Activated CD4-positive, CD25-positive, alpha-beta regulatory T cell treated with anti-CD3 and anti-CD28 coated beads, Interleukin-2, amount 50 U/mL, for 16 hours (primary cell): ENCODE measurements around the gene TNFAIP2.

Experiments
- DNase-seq: peaks from one replicate; pipeline ENCODE4 v3.0.0-alpha.2; 2020; ENCODE audit warnings: low read depth, low spot score

Gene TNFAIP2, protein sequence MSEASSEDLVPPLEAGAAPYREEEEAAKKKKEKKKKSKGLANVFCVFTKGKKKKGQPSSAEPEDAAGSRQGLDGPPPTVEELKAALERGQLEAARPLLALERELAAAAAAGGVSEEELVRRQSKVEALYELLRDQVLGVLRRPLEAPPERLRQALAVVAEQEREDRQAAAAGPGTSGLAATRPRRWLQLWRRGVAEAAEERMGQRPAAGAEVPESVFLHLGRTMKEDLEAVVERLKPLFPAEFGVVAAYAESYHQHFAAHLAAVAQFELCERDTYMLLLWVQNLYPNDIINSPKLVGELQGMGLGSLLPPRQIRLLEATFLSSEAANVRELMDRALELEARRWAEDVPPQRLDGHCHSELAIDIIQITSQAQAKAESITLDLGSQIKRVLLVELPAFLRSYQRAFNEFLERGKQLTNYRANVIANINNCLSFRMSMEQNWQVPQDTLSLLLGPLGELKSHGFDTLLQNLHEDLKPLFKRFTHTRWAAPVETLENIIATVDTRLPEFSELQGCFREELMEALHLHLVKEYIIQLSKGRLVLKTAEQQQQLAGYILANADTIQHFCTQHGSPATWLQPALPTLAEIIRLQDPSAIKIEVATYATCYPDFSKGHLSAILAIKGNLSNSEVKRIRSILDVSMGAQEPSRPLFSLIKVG

DNA sequence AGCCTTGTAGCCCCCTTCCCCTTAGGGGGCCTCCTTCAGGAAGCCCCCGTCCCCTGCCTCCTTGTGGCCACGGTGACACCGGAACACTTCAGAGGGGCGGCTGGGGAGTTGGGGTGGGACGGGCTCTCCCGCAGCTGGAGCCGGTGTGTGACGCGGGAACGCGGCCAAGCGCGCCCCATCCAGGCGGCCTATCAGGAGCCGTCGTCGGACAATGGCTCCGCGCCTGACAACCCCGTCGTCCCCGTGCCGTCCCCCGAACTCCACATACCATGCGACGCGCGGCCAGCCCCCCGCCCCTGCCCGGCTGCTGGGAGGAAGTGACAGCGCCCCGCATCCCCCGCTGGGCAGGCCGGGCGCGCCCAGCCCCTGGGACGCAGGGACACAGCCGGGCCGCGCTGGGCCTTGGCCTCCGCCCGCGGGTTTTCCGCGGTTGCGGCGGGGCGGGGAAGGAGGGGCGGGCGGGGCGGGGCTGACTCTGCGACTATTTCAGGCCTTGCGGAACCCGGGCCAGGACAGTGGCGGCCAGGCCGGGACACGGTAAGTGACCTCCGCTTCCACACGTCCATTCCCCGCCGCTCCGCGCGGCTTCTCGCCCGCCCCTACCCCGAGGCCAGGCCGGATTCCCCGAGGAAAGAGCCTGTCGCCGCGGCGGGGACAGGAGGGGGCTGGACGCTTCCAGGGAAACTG is at the start of gene TNFAIP2:
Gene TNFAIP2 (plus strand): TSS at position 515 of the 687 bp plus-strand sequence. CDS start 2,997 bp downstream, outside the sequence.
- DNase-seq: no peak

- DNase-seq: no peak
Observed at GRCh38 chr14:103073876-103074728, 49.2 kb upstream of the TNFAIP2 start.

DNA sequence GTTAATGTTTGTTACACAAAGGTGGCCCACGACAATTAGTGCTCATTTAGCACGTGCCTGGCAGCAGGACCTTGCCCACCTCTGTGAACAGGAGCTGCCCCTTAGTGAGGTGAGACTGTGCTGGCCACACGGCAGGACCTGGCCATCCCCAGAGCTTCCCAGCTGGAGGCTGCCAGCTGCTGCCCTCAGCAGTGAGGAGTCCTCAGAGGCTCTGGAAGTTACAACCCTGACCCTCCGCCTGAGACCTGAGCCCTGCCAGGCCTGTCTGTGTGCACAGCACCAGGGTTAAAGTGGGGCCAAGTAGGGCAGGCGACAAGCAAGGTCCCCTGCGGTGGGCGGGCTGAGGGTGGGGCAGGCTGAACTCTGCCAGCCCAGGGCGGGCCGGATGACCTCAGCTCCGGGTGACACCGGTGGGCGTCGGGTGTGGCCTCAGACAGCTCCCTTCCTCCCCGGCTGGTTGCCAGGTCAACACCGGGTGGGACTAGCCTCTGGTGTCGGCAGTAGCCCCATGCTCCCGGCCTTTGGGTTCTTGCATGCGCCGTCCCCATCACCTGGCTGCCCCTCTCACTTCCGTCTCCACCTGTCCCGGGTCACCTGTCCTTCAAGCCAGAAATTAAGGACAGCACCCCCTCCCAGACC is 48.4 kb upstream of the TNFAIP2 start:
- no peak for DNase-seq

- DNase-seq: peak; percentile 45
Observed at GRCh38 chr14:103078420-103078749, 44.9 kb upstream of the TNFAIP2 start.

DNA sequence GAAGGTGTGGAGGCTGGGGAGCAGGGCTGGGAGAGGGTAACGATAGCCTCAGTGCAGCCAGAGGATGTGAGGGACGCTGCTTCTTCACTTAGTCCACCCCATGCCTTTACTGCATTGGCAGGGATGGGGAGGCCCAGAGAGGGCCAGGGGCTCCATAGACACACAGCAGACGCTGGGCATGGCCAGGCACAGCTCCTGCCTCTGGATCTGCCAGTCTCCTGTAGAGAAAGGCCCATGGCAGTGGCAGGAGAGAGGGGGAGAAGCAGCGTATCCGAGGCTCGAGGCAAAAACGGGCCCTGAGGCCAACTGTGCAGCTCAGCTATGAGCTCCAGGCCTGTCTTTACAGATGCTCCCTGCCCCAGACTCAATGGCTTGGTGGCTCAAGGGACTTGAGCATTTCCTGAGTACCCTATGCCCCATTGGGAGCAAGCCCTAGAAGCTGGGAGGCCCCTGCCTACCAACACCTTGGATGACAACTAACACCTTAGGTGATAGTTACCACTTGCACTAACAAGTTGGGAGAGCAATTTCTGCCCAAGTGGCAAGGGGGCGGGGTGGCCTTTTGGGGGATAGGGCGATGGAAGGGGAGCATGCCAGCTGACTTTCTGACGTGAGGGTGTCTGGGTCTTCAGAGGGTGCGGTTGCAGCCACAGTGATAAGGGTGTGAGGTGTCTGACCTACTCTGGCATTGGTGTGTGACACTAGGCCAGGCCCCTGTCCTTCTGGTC is 44.2 kb upstream of the TNFAIP2 start:
- DNase-seq: no peak

GRCh38 chr14:103081951-103082350 is 41.3 kb upstream of the TNFAIP2 start:
- no peak for DNase-seq

DNA sequence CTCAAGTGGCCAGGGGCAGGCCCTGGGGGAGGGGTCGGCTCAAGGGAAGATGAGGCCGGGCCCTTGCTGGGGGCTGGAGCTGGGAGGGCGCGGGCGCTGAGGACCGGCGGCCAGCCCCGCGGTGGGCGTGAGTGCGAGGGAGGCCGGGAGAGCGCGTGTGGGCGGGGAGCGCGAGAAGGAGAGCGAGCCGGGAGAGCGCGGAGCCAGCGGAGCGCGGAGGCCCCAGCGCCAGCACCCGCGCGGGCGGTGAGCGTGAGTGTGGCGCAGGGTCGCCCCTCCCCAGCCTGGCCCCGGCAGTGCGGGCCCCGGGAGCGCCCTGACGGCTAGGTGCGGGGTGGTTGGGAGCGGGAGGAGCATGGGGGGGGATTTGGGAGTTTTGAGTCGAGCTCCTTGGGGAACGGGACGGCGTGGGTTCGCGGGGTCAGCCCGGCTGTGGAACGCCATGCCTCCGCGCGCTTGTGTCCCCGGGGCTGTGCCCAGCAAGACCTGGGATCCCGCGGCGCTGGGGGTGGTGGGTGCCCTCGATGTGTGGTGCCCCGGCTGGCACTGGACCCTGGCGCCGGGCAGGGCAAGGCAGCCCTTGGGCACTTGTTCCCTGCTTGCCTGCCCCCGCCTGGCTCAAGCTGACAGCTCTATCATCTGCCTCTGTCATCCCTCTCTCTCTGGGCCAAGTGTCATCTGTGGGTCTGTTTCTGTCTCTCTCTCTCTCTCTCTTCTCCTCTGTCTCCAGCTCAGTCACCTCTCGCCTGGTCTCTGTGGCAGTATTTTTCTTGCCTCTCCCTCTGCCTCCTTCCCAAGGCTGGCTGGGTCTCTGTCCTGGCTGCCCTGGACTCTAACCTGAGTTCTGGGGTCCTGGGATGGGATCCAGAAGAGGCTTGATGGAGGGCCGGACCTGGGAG is 39.0 kb upstream of the TNFAIP2 start, which contains the start of gene LBHD2:
Gene LBHD2 (plus strand): TSS at position 190 of the 899 bp plus-strand sequence. CDS start 1,803 bp downstream, outside the sequence.
- no peak for DNase-seq

DNA sequence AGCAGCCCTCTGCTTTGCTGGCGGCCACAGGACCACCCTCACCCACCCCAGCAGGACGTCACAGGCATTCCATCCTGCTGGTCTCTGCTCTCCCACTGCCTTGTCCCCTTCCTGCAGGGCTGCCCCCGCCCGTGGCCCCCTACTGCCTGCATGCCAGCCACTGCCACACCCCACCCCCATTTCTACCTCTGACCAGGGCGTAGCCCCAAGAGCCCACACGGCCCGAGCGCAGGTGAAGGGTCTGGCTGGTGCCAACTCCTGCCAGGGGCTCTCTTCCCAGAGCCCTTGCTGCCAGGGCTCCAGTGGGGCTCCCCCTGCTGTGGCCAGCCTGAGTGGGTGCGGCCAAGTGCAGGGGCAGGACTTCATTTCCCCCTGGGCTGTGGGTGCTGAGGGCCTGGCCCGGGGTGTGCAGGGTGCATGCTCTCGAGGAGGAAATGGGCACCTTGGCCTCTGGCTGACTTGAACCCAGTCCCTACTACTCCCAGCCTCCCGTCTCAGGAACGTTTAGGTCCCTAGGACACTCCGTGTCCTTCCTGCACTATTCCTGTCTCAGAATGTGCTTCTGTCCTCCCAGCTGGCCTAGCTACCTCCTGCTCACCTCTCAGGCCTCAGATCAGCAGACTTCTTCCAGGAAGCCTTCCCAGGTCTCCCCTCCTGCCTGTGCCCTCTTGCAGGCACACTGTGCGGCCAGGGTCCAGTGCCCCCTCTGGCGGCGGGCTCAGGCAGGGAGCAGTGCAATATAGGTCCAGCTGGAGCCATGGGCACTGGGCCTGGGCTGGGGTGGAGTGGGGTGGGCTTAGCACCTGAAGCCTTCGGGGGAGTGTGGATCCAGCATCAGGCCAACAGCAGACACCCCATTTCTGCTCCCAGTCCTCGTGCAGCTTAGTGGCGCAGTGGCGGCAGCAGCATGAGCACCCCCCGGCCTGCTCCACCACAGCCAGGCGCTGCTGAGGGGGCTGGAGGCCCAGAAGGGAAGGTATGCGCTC is 37.9 kb upstream of the TNFAIP2 start:
- DNase-seq: no peak

DNA sequence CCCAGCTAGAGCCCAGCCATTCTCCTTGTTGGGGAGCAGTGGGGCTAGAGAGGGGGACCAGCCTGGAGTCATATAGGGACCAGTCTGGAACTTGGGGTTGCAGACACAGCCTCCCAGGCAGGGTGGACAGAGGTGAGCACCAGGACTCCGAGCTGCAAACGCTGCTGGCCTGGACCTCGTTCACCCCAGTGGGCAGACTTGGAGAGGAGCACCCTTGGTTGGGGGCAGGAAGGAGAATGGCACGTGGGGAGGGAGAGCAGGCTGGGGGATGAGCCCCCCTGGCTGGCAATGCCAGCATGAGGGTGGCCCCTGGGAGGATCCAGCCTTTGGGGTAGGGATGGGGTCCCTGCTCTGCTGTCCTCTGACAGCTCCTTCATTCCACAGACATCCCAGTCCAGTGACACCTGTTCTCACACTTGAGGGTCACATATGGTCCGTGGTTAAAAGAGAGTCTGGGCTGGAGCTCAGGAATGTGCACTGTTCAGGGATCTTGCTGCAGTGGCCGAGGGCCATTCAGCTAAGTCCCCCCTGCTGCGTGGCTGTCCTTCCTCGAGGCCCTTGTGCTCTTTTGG is 36.4 kb upstream of the TNFAIP2 start:
- no peak for DNase-seq

- DNase-seq: no peak
Observed at GRCh38 chr14:103087343-103087835, 35.9 kb upstream of the TNFAIP2 start.

DNA sequence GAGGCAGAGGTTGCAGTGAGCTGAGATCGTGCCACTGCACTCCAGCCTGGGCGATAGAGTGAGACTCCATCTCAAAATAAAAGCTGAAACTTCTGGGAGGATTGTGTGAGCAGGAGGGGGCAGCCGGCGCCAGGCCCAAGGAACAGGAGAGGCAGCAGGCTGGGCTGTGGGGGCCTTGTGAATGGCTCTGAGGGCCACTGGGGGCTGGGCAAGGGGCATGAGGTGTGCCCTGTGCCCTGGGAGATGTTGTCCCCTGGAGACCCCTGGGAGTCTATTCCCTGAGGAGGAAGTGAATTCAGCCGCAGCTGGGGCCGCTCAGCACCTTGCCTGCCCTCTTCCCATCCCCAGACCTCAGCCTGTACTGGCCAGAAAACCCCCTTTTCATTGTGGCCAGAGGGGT is 34.3 kb upstream of the TNFAIP2 start:
- no peak for DNase-seq

DNA sequence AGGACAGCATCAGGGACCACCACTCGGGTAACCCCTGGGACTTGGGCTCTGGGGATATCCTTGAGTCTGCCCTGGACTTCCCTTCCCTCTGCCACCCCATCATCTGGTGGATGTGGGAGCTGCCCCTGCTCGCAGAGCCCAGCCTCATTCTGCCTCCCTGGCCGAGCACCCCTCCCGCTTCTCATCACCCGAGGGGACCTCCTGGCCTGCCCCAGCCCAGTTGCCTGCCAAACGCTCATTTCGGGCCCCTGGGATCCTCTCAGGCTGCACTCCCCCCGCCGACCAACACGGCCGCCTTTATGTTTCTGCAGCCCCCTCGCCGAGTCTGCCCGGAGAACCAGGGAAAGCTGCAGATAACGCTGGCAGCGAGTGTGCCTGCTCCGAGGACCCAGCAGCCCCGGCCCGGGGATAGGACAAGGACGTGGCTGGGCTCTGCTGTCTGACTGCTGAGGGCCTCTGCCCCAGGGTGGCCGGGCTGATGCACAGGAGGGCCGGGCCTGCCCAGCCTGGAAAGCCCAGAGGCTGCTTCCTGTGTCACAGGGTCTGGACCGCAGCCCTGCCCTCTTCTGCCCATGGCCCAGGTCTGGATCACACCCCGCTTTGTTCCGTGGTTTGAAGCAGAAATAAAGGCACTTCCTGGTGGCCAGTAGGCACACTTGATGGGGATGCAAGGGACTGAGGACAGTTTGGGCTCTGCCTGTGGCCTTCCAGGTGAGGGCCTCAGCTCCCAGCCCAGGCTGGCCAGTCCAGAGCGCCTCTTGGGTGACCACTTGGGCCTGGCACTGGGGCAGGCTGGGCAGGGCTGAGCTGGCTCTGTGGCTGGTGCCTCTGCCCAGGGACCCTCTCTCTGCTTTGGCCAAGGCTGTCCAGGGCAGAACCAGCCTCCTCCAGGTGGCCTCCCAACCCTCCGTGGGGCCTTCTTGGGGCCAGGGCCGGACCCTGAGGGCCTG is 33.6 kb upstream of the TNFAIP2 start:
- no peak for DNase-seq

GRCh38 chr14:103090481-103091020 is 32.7 kb upstream of the TNFAIP2 start:
- DNase-seq: no peak

DNA sequence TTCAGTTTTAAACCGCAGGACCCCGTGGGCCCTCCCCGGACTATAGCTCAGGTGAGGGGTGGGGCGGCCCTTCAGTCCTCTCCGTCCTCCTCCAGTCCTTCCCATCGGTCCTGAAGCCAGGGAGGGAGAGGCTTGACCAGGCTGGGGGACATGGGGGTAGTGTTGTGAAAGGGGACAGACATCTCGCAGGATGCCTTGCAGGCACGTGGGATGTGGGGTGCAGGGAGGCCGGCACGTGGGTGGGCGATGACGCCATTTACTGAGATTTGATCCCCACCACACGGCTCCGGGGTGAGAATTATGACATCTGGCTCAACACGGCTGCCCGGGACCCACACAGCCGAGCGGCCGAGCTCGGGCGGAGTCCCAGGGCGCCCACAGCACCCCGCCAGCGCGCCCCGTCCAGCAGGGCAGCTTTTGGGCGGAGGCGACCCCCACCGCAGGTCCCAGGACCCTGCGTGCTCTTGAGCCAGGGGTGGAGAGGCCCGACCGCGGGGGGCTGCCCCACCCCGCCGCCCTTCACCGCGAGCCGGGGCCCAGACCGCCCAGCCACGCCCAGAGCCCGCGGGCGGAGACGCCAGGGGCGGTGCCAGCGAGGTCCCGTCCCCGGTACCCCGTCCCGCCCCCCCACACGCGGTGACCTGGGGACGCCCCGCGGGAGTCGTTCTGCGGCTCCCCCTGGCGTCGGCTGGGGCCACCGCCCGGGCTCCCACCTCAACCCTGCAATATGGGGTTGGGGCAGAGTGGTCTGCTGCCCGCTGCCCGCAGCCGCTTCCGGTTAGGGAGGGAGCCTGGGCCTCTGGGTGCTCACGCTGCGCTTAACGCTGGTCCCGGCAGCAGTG is 32.0 kb upstream of the TNFAIP2 start:
- DNase-seq: peak; percentile 59

- no peak for DNase-seq
Observed at GRCh38 chr14:103091883-103092222, 31.4 kb upstream of the TNFAIP2 start.
